ENCODE data around the gene ENTR1.

DNA sequence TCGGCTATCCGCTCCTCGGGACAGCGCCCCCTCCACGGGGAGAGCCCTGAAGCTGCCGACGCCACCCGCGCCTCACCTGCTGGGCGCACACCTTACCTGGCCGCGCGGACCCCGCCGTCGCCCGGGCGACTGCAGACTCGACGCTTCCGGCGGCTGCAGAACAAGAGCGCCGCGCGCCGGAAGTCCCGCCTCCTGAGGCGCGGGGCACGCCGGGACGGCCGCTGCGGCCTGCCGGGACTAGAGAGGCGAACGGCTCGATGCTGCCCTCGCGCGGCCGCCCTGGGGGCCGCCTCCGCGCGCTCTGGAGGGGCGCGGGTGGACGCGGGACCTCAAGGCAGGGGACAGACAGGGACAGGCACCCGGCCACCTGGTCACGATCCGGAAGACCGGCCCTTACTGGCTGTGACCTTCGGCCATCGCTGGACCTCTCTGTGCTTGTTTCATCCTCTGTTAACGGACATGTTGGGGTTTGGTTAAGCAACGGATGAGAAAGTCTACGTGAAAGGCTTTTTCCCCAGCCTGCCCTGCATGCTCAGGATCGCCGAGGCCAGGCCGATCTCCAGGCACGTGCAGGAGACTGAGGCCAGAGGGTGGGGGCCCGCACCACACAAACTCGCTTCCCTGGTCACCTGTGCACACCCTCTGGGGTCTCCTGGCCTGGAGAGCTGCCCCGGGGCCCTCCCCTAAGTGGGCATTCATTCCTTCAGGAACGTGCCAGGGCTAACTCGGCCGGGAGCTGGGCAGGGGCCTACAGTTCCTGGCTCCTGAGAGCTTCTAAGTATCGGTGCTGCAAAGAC, 10.2 kb downstream of the ENTR1 start, which contains the start of gene SNAPC4:
- no peak for TF ChIP-seq FOXM1 (IDR thresholded peaks at IDR 0.05; ENCODE audit: borderline replicate concordance)
- TF ChIP-seq ELF4 (IDR thresholded peaks at IDR 0.05) = no peak
- TF ChIP-seq SUZ12 (IDR thresholded peaks at IDR 0.05) = no peak
- no peak for TF ChIP-seq FOXA1 (IDR thresholded peaks at IDR 0.05)
- no peak for TF ChIP-seq BHLHE40 (IDR thresholded peaks at IDR 0.05; ENCODE audit: borderline replicate concordance)
- no peak for TF ChIP-seq LEF1 (IDR thresholded peaks at IDR 0.05; ENCODE audit: borderline replicate concordance)
- TF ChIP-seq, protein P1, sequence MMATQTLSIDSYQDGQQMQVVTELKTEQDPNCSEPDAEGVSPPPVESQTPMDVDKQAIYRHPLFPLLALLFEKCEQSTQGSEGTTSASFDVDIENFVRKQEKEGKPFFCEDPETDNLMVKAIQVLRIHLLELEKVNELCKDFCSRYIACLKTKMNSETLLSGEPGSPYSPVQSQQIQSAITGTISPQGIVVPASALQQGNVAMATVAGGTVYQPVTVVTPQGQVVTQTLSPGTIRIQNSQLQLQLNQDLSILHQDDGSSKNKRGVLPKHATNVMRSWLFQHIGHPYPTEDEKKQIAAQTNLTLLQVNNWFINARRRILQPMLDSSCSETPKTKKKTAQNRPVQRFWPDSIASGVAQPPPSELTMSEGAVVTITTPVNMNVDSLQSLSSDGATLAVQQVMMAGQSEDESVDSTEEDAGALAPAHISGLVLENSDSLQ (IDR thresholded peaks at IDR 0.05) = no peak
- TF ChIP-seq ZNF384 (IDR thresholded peaks at IDR 0.05) = no peak
- no peak for TF ChIP-seq TARDBP (IDR thresholded peaks at IDR 0.05)

All from HEK293T (cell line).